HEK293 (cell line): Measurements from ENCODE around the gene SLC23A3.
A peak's percentile ranks its signal among the peaks of the same experiment; 100 is the strongest.

ENCODE experiments used
- CTCF ChIA-PET: fragments of 350-600 bp; formaldehyde crosslinking; extraction: SDS; loops from one replicate; lab custom pipeline; 2021; ENCODE audit warnings: antibody characterized with exemption; lab: Yijun Ruan, JAX
- POLR2A ChIA-PET: fragments of 300-600 bp; formaldehyde crosslinking; extraction: SDS; loops from one replicate; lab custom pipeline; 2020; ENCODE audit warnings: antibody characterized with exemption, inconsistent platforms; lab: Yijun Ruan, JAX
- H3K27ac ChIP-seq: fragments of 200-500 bp; sonication (Bioruptor generic); 2 replicates; pipeline ENCODE4 v1.5.1; 2014; ENCODE audit warnings: low read depth, low read length, control low read depth, inconsistent platforms; ENCODE audit errors: extremely low read depth
- H3K36me3 ChIP-seq, 2 experiments: fragments of 200-500 bp in 1 of 2; sonication (Bioruptor generic) in 1 of 2; 1 replicate in 1 of 2; 2 replicates in 1 of 2; pipeline ENCODE4 v1.5.1; 2014 to 2017; ENCODE audit warnings: inconsistent platforms in 2 of 2, low read length in 2 of 2; ENCODE audit not compliant: control insufficient read depth in 2 of 2, insufficient read depth in 1 of 2
- H3K4me1 ChIP-seq: fragments of 200-500 bp; sonication (Bioruptor generic); 2 replicates; pipeline ENCODE4 v1.5.1; 2014; ENCODE audit warnings: mild to moderate bottlenecking, low read length, inconsistent platforms; ENCODE audit not compliant: control insufficient read depth, insufficient read depth
- H3K4me3 ChIP-seq: 2 replicates; pipeline ENCODE4 v1.5.1; 2011; ENCODE audit warnings: low read depth, mild to moderate bottlenecking, control low read depth, low read length, moderate library complexity
- H3K9me3 ChIP-seq: fragments of 200-500 bp; sonication (Bioruptor generic); 2 replicates; pipeline ENCODE4 v1.5.1; 2014; ENCODE audit warnings: low read depth, low read length, inconsistent platforms; ENCODE audit not compliant: control insufficient read depth, insufficient read depth
- BCL11B ChIP-seq: fragments of 450-650 bp; formaldehyde crosslinking; IDR thresholded peaks from 2 replicates; pipeline ENCODE4 v1.5.1; 2016; ENCODE audit warnings: low read depth, missing biosample characterization, missing genetic modification characterization
- GLI2 ChIP-seq: fragments of 450-650 bp; formaldehyde crosslinking; IDR thresholded peaks from 2 replicates; pipeline ENCODE4; 2017; ENCODE audit warnings: missing biosample characterization, missing genetic modification characterization, low read depth, borderline replicate concordance
- GLIS1 ChIP-seq: fragments of 450-650 bp; formaldehyde crosslinking; IDR thresholded peaks from 2 replicates; pipeline ENCODE4 v1.5.1; 2016; ENCODE audit warnings: missing biosample characterization, missing genetic modification characterization
- RBAK ChIP-seq: fragments of 450-650 bp; formaldehyde crosslinking; IDR thresholded peaks from 2 replicates; pipeline ENCODE4 v1.5.1; 2016; ENCODE audit warnings: missing biosample characterization, missing genetic modification characterization
- ZFHX2 ChIP-seq: fragments of 450-650 bp; formaldehyde crosslinking; conservative IDR thresholded peaks from 2 replicates; pipeline ENCODE4 v1.5.1; 2016; ENCODE audit warnings: missing biosample characterization, missing genetic modification characterization
- ZFP41 ChIP-seq: fragments of 450-650 bp; formaldehyde crosslinking; IDR thresholded peaks from 2 replicates; pipeline ENCODE4 v1.5.1; 2016; ENCODE audit warnings: missing biosample characterization, missing genetic modification characterization, borderline replicate concordance
- ZIC2 ChIP-seq: fragments of 450-650 bp; formaldehyde crosslinking; IDR thresholded peaks from 2 replicates; pipeline ENCODE4 v1.5.1; 2016; ENCODE audit warnings: missing biosample characterization, missing genetic modification characterization
- ZNF146 ChIP-seq: fragments of 450-650 bp; formaldehyde crosslinking; IDR thresholded peaks from 2 replicates; pipeline ENCODE4 v1.5.1; 2016; ENCODE audit warnings: missing biosample characterization, missing genetic modification characterization
- ZNF169 ChIP-seq: fragments of 450-650 bp; formaldehyde crosslinking; IDR thresholded peaks from 2 replicates; pipeline ENCODE4 v1.5.1; 2016; ENCODE audit warnings: missing biosample characterization, missing genetic modification characterization
- ZNF175 ChIP-seq: fragments of 450-650 bp; formaldehyde crosslinking; IDR thresholded peaks from 2 replicates; pipeline ENCODE4 v1.5.1; 2016; ENCODE audit warnings: missing biosample characterization, missing genetic modification characterization
- ZNF274 ChIP-seq, 2 experiments: fragments of 200-500 bp in 1 of 2; fragments of 450-650 bp in 1 of 2; sonication (Bioruptor generic) in 1 of 2; formaldehyde crosslinking in 1 of 2; IDR thresholded peaks; 2 replicates each; pipeline versions ENCODE4 v1.5.1 to v1.6.1; 2014 to 2016; ENCODE audit warnings: borderline replicate concordance in 1 of 2, inconsistent platforms in 1 of 2, low read length in 1 of 2, missing biosample characterization in 1 of 2, missing genetic modification characterization in 1 of 2
- ZNF302 ChIP-seq: fragments of 450-650 bp; formaldehyde crosslinking; IDR thresholded peaks from 2 replicates; pipeline ENCODE4 v1.5.1; 2016; ENCODE audit warnings: missing biosample characterization, missing genetic modification characterization, low read depth
- ZNF518A ChIP-seq: fragments of 450-650 bp; formaldehyde crosslinking; conservative IDR thresholded peaks from 2 replicates; pipeline ENCODE4 v1.5.1; 2016; ENCODE audit warnings: low read depth, missing biosample characterization, missing genetic modification characterization
- ZNF629 ChIP-seq: fragments of 450-650 bp; formaldehyde crosslinking; IDR thresholded peaks from 2 replicates; pipeline ENCODE4 v1.5.1; 2017; ENCODE audit warnings: missing biosample characterization, missing genetic modification characterization
- ZSCAN16 ChIP-seq: fragments of 450-650 bp; formaldehyde crosslinking; IDR thresholded peaks from 2 replicates; pipeline ENCODE4 v1.5.1; 2016; ENCODE audit warnings: missing biosample characterization, missing genetic modification characterization
- TF ChIP-seq, protein P1 (sequence below): fragments of 450-650 bp; formaldehyde crosslinking; IDR thresholded peaks from 2 replicates; pipeline ENCODE4 v1.5.1; 2016; ENCODE audit warnings: missing biosample characterization, missing genetic modification characterization, borderline replicate concordance

SLC23A3 gene

DNA sequence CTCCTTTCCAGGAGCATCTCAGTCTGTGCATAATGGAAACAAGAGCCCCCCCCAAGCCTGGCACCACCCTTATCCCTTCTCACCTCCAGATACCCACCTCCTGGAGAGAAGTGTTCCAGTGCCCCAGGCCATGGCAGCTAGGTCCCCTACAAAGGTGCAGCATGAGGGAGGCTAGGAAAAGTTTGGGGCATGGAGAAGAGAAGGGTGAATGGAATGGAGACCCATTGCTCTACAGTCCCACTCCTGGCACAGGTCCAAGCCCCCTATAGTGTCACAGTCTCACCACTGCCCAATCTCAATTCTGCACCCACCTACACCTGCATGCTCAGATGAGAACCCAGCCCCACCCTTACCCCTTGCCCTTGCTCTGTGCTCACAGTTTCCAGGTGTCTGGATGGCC, 897 bp downstream of the SLC23A3 start:
- H3K4me3 ChIP-seq: no peak overlapping the region
- H3K36me3 ChIP-seq: peaks cover 0 to 24% of the 10 kb centered on the region in 2 experiments; a peak in 1 of 3 replicates
- TF ChIP-seq ZNF175 (tag by site-specific recombination) (no peak), BCL11B (tag by site-specific recombination) (no peak), ZNF518A (tag by site-specific recombination) (no peak), RBAK (no peak), ZNF629 (tag by site-specific recombination) (no peak), ZNF146 (tag by site-specific recombination) (no peak), ZFHX2 (tag by site-specific recombination) (no peak), ZFP41 (tag by site-specific recombination) (no peak), ZNF302 (no peak), GLI2 (tag by site-specific recombination) (no peak), ZNF274 (IDR thresholded peaks at IDR 0.05; ENCODE audit: low read length) (no peak), ZNF274 (tag by site-specific recombination; IDR thresholded peaks at IDR 0.05; ENCODE audit: borderline replicate concordance) (no peak), ZSCAN16 (tag by site-specific recombination) (no peak)
- TF ChIP-seq, protein P1, sequence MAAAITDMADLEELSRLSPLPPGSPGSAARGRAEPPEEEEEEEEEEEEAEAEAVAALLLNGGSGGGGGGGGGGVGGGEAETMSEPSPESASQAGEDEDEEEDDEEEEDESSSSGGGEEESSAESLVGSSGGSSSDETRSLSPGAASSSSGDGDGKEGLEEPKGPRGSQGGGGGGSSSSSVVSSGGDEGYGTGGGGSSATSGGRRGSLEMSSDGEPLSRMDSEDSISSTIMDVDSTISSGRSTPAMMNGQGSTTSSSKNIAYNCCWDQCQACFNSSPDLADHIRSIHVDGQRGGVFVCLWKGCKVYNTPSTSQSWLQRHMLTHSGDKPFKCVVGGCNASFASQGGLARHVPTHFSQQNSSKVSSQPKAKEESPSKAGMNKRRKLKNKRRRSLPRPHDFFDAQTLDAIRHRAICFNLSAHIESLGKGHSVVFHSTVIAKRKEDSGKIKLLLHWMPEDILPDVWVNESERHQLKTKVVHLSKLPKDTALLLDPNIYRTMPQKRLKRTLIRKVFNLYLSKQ (tag by site-specific recombination): no peak
- no peaks in the 10 kb centered on the region for H3K4me1 ChIP-seq
- no peaks in the 10 kb centered on the region for H3K9me3 ChIP-seq
- H3K27ac ChIP-seq: no peak overlapping the region
- ChIA-PET CTCF (interaction anchor here (0.8 to 8.4 kb wide), 3 partner anchors 10 to 227 kb away, joined by 3 to 101 read pairs (median 32); partner anchors contain the start of gene NHEJ1), POLR2A (interaction anchor here (1.0 kb wide), 1 partner anchor 60 kb away, joined by 3 read pairs; the partner anchor contains the start of genes ANKZF1 and ATG9A)

GRCh38 chr2:219168526-219168925, 1.3 kb downstream of the SLC23A3 start:
- no peak overlapping the region for H3K4me3 ChIP-seq
- ChIA-PET CTCF (interaction anchor here (0.5 to 0.6 kb wide), 2 partner anchors 126 to 646 kb away, joined by 3 read pairs; no protein-coding TSS in a partner anchor), POLR2A (no interaction called here)
- H3K27ac ChIP-seq: no peak overlapping the region
- peaks cover 0 to 20% of the 10 kb centered on the region in 2 experiments; a peak in 1 of 3 replicates for H3K36me3 ChIP-seq
- H3K4me1 ChIP-seq: no peaks in the 10 kb centered on the region
- TF ChIP-seq GLIS1 (tag by site-specific recombination): peak; percentile 43; the same call in 1 of the 2 replicates
- peak; percentile 22; the same call in 1 of the 2 replicates for TF ChIP-seq ZIC2 (tag by site-specific recombination)
- no peak for TF ChIP-seq ZNF169
- no peaks in the 10 kb centered on the region for H3K9me3 ChIP-seq
